22Rv1 (cell line): ENCODE data around the gene KIAA1549.

Source experiments
- H3K27ac ChIP-seq: fragments of 450-650 bp; 2 replicates; pipeline ENCODE4 v1.5.1; 2017
- CTCF ChIP-seq: fragments of 450-650 bp; IDR thresholded peaks from 2 replicates; pipeline ENCODE4 v1.5.1; 2017; ENCODE audit warnings: mild to moderate bottlenecking
- ZFX ChIP-seq: fragments of 450-650 bp; IDR thresholded peaks from 2 replicates; pipeline ENCODE4 v1.6.1; 2017; ENCODE audit warnings: antibody characterized with exemption, borderline replicate concordance

Gene KIAA1549

GRCh38 chr7:138937484-138937883 is 43.7 kb downstream of the KIAA1549 start:
- no peak for TF ChIP-seq ZFX
- no peak for TF ChIP-seq CTCF
- H3K27ac ChIP-seq: no peak overlapping the region

GRCh38 chr7:138935465-138936011 is 45.7 kb downstream of the KIAA1549 start:
- H3K27ac ChIP-seq: no peak overlapping the region
- no peak for TF ChIP-seq ZFX
- no peak for TF ChIP-seq CTCF

GRCh38 chr7:138934861-138935260 is 46.3 kb downstream of the KIAA1549 start:
- no peak overlapping the region for H3K27ac ChIP-seq
- TF ChIP-seq ZFX (no peak), CTCF (no peak)

GRCh38 chr7:138934367-138934766 is 46.8 kb downstream of the KIAA1549 start:
- H3K27ac ChIP-seq: no peak overlapping the region
- no peak for TF ChIP-seq ZFX
- no peak for TF ChIP-seq CTCF

- TF ChIP-seq ZFX: no peak
- no peak for TF ChIP-seq CTCF
- no peak overlapping the region for H3K27ac ChIP-seq
Measured at GRCh38 chr7:138932870-138933269, 48.3 kb downstream of the KIAA1549 start.

- no peak overlapping the region for H3K27ac ChIP-seq
- TF ChIP-seq CTCF (no peak), ZFX (no peak)
Measured at GRCh38 chr7:138932427-138932826, 48.8 kb downstream of the KIAA1549 start.

- TF ChIP-seq CTCF (no peak), ZFX (no peak)
- no peak overlapping the region for H3K27ac ChIP-seq
Measured at GRCh38 chr7:138929969-138930368, 51.2 kb downstream of the KIAA1549 start.
